HCT116 (cell line): ENCODE measurements around the gene BSCL2. TPM values are rescaled to one million over a fixed set of nuclear protein-coding genes. Genes with fewer than 3 reads are reported as not detected.

Experiments used
- ATAC-seq: fragments of 200-7000 bp; cut with Tn5 transposase; 2 replicates; pipeline ENCODE4 v1.9.1; 2020; ENCODE audit warnings: mild to moderate bottlenecking, moderate library complexity
- BruUV-seq: library from RNA; stranded (reverse); fragments of 400-500 nt; replicated peaks from 2 replicates; lab custom pipeline; 2021; lab: Mats Ljungman, UMichigan
- CTCF ChIA-PET: fragments of 300-600 bp; sonication (Branson Sonifier 250); formaldehyde crosslinking; loops from one replicate; lab custom pipeline; 2021; ENCODE audit warnings: antibody characterized with exemption; lab: Charles Lee
- POLR2A ChIA-PET: fragments of 300-600, 350-600 bp; sonication (Branson Sonifier 250); formaldehyde crosslinking; loops from one replicate; lab custom pipeline; 2021; ENCODE audit warnings: antibody characterized with exemption; lab: Charles Lee
- RAD21 ChIA-PET, 2 experiments: fragments of 300-600 bp; sonication (Branson Sonifier 250); formaldehyde crosslinking; loops; one replicate each; lab custom pipeline; 2023; ENCODE audit warnings: low total read pairs in 2 of 2; ENCODE audit not compliant: uncharacterized antibody in 2 of 2, unreplicated experiment in 2 of 2, low non-redundant PET in 1 of 2; lab: Charles Lee
- DNase-seq: peaks from one replicate; pipeline ENCODE4 v3.0.0-alpha.2; 2010; ENCODE audit warnings: low read depth, low spot score
- H2AFZ ChIP-seq: fragments of 200-600 bp; shearing (Covaris generic), sonication (generic); 2 replicates; pipeline ENCODE4 v1.6.1; 2017; ENCODE audit warnings: low read depth, mixed run types, mixed read lengths, antibody characterized with exemption, low read length; ENCODE audit not compliant: poor library complexity, severe bottlenecking
- H3K27ac ChIP-seq: 2 replicates; pipeline ENCODE4 v1.5.1; 2012; ENCODE audit warnings: low read depth, low read length
- H3K27me3 ChIP-seq: fragments of 200-600 bp; sonication (generic); 2 replicates; pipeline ENCODE4 v1.6.1; 2016; ENCODE audit warnings: mixed run types, low read length, mixed read lengths; ENCODE audit not compliant: insufficient read depth
- H3K36me3 ChIP-seq, 2 experiments: fragments of 200-500 bp in 1 of 2; fragments of 200-600 bp in 1 of 2; sonication (Bioruptor generic) in 1 of 2; sonication (generic) in 1 of 2; 2 replicates each; pipeline versions ENCODE4 v1.5.1 to v1.6.1; 2014 to 2016; ENCODE audit warnings: low read length in 2 of 2, inconsistent platforms in 1 of 2, mixed read lengths in 1 of 2, mixed run types in 1 of 2; ENCODE audit not compliant: insufficient read depth in 2 of 2, control insufficient read depth in 1 of 2
- H3K4me1 ChIP-seq, 2 experiments: fragments of 200-600 bp in 1 of 2; sonication (generic) in 1 of 2; 2 replicates each; pipeline versions ENCODE4 v1.5.1 to v1.6.1; 2012 to 2017; ENCODE audit warnings: low read length in 2 of 2, inconsistent platforms in 1 of 2, mild to moderate bottlenecking in 1 of 2, mixed read lengths in 1 of 2, mixed run types in 1 of 2, moderate library complexity in 1 of 2; ENCODE audit not compliant: insufficient read depth in 2 of 2, control insufficient read depth in 1 of 2
- H3K4me2 ChIP-seq: fragments of 200-600 bp; sonication (generic); 2 replicates; pipeline ENCODE4 v1.6.1; 2017; ENCODE audit warnings: mixed run types, low read length, mixed read lengths
- H3K4me3 ChIP-seq, 2 experiments: fragments of 200-600 bp in 1 of 2; sonication (generic) in 1 of 2; replicated peaks in 1 of 2; 2 replicates each; pipeline ENCODE4 v1.5.1; 2011 to 2016; ENCODE audit warnings: low read length in 2 of 2, control low read depth in 1 of 2, low read depth in 1 of 2, mild to moderate bottlenecking in 1 of 2, mixed read lengths in 1 of 2, mixed run types in 1 of 2
- H3K79me2 ChIP-seq: fragments of 200-600 bp; sonication (generic); 2 replicates; pipeline ENCODE4 v1.6.1; 2017; ENCODE audit warnings: mild to moderate bottlenecking, mixed run types, low read length, moderate library complexity, mixed read lengths; ENCODE audit not compliant: insufficient read depth
- H3K9ac ChIP-seq: fragments of 200-600 bp; sonication (generic); 2 replicates; pipeline ENCODE4 v1.6.1; 2016; ENCODE audit warnings: low read length, mixed read lengths
- H3K9me2 ChIP-seq: fragments of 200-600 bp; sonication (generic), shearing (Covaris generic); 2 replicates; pipeline ENCODE4 v1.6.1; 2017; ENCODE audit warnings: mixed run types, mild to moderate bottlenecking, moderate library complexity; ENCODE audit not compliant: insufficient read depth
- H3K9me3 ChIP-seq, 2 experiments: fragments of 200-500 bp in 1 of 2; fragments of 200-600 bp in 1 of 2; sonication (Bioruptor generic) in 1 of 2; sonication (generic) in 1 of 2; 2 replicates each; pipeline ENCODE4 v1.6.1; 2014 to 2017; ENCODE audit warnings: low read length in 2 of 2, mixed read lengths in 2 of 2, inconsistent platforms in 1 of 2, low read depth in 1 of 2, mild to moderate bottlenecking in 1 of 2, mixed run types in 1 of 2, moderate library complexity in 1 of 2; ENCODE audit not compliant: control insufficient read depth in 1 of 2, insufficient read depth in 1 of 2
- H4K20me1 ChIP-seq: fragments of 200-600 bp; sonication (generic), shearing (Covaris generic); 2 replicates; pipeline ENCODE4 v1.6.1; 2017; ENCODE audit warnings: mixed run types, mild to moderate bottlenecking, moderate library complexity; ENCODE audit not compliant: insufficient read depth
- ATF3 ChIP-seq: IDR thresholded peaks from 2 replicates; pipeline ENCODE4 v1.6.1; 2012
- CBX3 ChIP-seq: IDR thresholded peaks from 2 replicates; pipeline ENCODE4 v1.6.1; 2012; ENCODE audit warnings: low read depth
- ELF1 ChIP-seq: IDR thresholded peaks from 2 replicates; pipeline ENCODE4 v1.6.1; 2012; ENCODE audit warnings: low read depth, borderline replicate concordance
- EZH2phosphoT487 ChIP-seq: fragments of 200-600 bp; IDR thresholded peaks from 2 replicates; pipeline ENCODE4 v1.6.1; 2018; ENCODE audit warnings: antibody characterized with exemption, borderline replicate concordance
- JUND ChIP-seq: IDR thresholded peaks from 2 replicates; pipeline ENCODE4 v1.6.1; 2012
- MAX ChIP-seq: IDR thresholded peaks from 2 replicates; pipeline ENCODE4 v1.6.1; 2012
- REST ChIP-seq: IDR thresholded peaks from 2 replicates; pipeline ENCODE4 v1.6.1; 2012; ENCODE audit warnings: low read depth
- SIN3A ChIP-seq: IDR thresholded peaks from 2 replicates; pipeline ENCODE4 v1.6.1; 2012; ENCODE audit warnings: low read depth
- SRF ChIP-seq: IDR thresholded peaks from 2 replicates; pipeline ENCODE4 v1.6.1; 2012; ENCODE audit warnings: low read depth
- TCF7L2 ChIP-seq: IDR thresholded peaks from 2 replicates; pipeline ENCODE4 v1.7.0; 2011; ENCODE audit warnings: borderline replicate concordance, inconsistent platforms; ENCODE audit not compliant: insufficient read depth, insufficient read length; ENCODE audit errors: extremely low read depth
- YY1 ChIP-seq: IDR thresholded peaks from 2 replicates; pipeline ENCODE4 v1.6.1; 2011; ENCODE audit warnings: low read length, low read depth, moderate library complexity, mild to moderate bottlenecking; ENCODE audit not compliant: insufficient replicate concordance; ENCODE audit errors: extremely low read depth
- ZNF274 ChIP-seq: fragments of 200-500 bp; sonication (Bioruptor generic); IDR thresholded peaks from 2 replicates; pipeline ENCODE4 v1.6.1; 2014; ENCODE audit warnings: mild to moderate bottlenecking, low read depth, low read length, inconsistent platforms
- intact Hi-C: fragments of 100-400 bp; cut with micrococcal nuclease; formaldehyde crosslinking; loops from 2 replicates; pipeline ENCODE4 v1.10.0; 2022
- total RNA-seq: library from RNA; stranded (reverse); gene quantifications from one replicate; pipeline ENCODE4 v1.2.1, GENCODE V29; 2021; ENCODE audit not compliant: unreplicated experiment
- TF ChIP-seq, protein P1 (sequence below): IDR thresholded peaks from 2 replicates; pipeline ENCODE4 v1.6.1; 2011; ENCODE audit warnings: mild to moderate bottlenecking, low read length, moderate library complexity; ENCODE audit not compliant: insufficient replicate concordance; ENCODE audit errors: extremely low read depth

BSCL2 gene
- total RNA-seq, 1 experiment from 2014 or later, result 62.0 TPM

DNA sequence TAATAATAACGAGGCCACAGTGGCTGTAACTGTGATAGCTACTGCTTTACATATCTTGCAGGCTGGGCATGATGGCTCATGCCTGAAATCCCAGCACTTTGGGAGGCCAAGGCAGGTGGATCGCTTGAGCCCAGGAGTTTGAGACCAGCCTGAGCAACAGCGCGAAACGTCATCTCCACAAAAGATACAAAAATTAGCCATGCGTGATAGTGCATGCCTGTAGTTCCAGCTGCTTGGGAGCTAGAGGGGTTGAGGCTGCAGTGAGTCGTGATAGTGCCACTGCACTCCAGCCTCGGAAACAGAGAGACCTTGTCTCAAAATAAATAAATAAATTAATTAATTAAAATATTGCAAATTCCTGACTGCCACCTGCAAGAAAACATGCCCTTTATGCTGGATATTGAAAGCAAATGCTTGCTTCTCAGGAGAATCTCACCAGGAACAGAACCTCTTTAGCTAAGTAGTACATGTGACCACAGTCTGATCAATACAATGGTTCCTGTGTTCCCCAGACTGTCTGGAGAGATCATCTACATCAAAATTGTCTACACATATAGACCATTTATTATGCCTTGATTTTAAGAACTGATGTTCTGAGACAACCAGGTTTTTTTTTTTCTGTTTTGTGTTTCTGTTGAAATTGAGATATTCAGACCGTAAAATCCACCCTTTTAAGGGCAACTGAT lies 40.4 kb upstream of the BSCL2 start (continued):
- TF ChIP-seq ZNF274 (no peak), SRF (no peak), REST (no peak)
- TF ChIP-seq, all 23 proteins: peak for 0

GRCh38 chr11:62737196-62737595 lies 30.0 kb upstream of the BSCL2 start:
- ChIA-PET POLR2A (interaction anchor here (0.6 kb wide), 1 partner anchor 72 kb away, joined by 4 read pairs; the partner anchor contains the start of genes C11orf98 and CSKMT), CTCF (interaction anchor here (0.6 kb wide), 1 partner anchor 57 kb away, joined by 3 read pairs; no protein-coding TSS in a partner anchor), RAD21 (no interaction called here)
- peaks cover 14 to 32% of the 10 kb centered on the region in 2 experiments for H3K36me3 ChIP-seq
- no peak overlapping the region for H3K27ac ChIP-seq
- TF ChIP-seq MAX (no peak), SRF (no peak), TCF7L2 (no peak), SIN3A (no peak), ATF3 (no peak), JUND (no peak), CBX3 (no peak), ELF1 (no peak), YY1 (no peak), EZH2phosphoT487 (no peak)
- TF ChIP-seq, protein P1, sequence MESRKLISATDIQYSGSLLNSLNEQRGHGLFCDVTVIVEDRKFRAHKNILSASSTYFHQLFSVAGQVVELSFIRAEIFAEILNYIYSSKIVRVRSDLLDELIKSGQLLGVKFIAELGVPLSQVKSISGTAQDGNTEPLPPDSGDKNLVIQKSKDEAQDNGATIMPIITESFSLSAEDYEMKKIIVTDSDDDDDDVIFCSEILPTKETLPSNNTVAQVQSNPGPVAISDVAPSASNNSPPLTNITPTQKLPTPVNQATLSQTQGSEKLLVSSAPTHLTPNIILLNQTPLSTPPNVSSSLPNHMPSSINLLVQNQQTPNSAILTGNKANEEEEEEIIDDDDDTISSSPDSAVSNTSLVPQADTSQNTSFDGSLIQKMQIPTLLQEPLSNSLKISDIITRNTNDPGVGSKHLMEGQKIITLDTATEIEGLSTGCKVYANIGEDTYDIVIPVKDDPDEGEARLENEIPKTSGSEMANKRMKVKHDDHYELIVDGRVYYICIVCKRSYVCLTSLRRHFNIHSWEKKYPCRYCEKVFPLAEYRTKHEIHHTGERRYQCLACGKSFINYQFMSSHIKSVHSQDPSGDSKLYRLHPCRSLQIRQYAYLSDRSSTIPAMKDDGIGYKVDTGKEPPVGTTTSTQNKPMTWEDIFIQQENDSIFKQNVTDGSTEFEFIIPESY, result no peak
- no peak for ATAC-seq
- no peak overlapping the region for H3K4me3 ChIP-seq
- no TSS peak for BruUV-seq
- DNase-seq, result no peak
- no peak overlapping the region for H3K9ac ChIP-seq
- intact Hi-C loops, result no loop called here
- H3K27me3 ChIP-seq, result no peaks in the 10 kb centered on the region
- no peaks in the 10 kb centered on the region for H3K9me2 ChIP-seq
- H3K4me2 ChIP-seq, result no peak overlapping the region
- no peaks in the 10 kb centered on the region for H3K9me3 ChIP-seq
- peaks cover 14% of the 10 kb centered on the region for H3K79me2 ChIP-seq
- no peaks in the 10 kb centered on the region for H3K4me1 ChIP-seq
- no peaks in the 10 kb centered on the region for H4K20me1 ChIP-seq
- no peak overlapping the region for H2AFZ ChIP-seq
